Activated CD4-positive, alpha-beta memory T cell treated with anti-CD3 and anti-CD28 coated beads for 36 hours (primary cell): ENCODE results near the gene AZI2. TPM values are rescaled to one million over a fixed set of nuclear protein-coding genes. Genes with fewer than 3 reads are reported as not detected.

ENCODE experiments used
- CTCF ChIA-PET: fragments of 350-600 bp; sonication (Branson Sonifier 250); formaldehyde crosslinking; loops from one replicate; lab custom pipeline; 2021; ENCODE audit warnings: antibody characterized with exemption, inconsistent platforms; lab: Charles Lee
- POLR2A ChIA-PET: fragments of 350-600 bp; sonication (Branson Sonifier 250); formaldehyde crosslinking; loops from one replicate; lab custom pipeline; 2021; ENCODE audit warnings: antibody characterized with exemption; lab: Charles Lee
- DNase-seq: peaks from one replicate; pipeline ENCODE4 v3.0.0-alpha.2; 2020
- H3K27ac Mint-ChIP-seq: one replicate; pipeline ENCODE4 v1.8.0; 2021; ENCODE audit warnings: mixed read lengths
- H3K27me3 Mint-ChIP-seq: one replicate; pipeline ENCODE4 v1.8.0; 2021; ENCODE audit warnings: mixed read lengths
- H3K36me3 Mint-ChIP-seq: one replicate; pipeline ENCODE4 v1.8.0; 2021; ENCODE audit warnings: mixed read lengths
- H3K4me1 Mint-ChIP-seq: one replicate; pipeline ENCODE4 v1.8.0; 2021; ENCODE audit warnings: low read depth, mixed read lengths
- H3K4me3 Mint-ChIP-seq: one replicate; pipeline ENCODE4 v1.8.0; 2021; ENCODE audit warnings: mild to moderate bottlenecking, mixed read lengths
- H3K9me3 Mint-ChIP-seq: one replicate; pipeline ENCODE4 v1.8.0; 2021; ENCODE audit warnings: mixed read lengths
- intact Hi-C: fragments of 100-400 bp; cut with micrococcal nuclease; formaldehyde crosslinking; loops from one replicate; pipeline ENCODE4 v1.15.1; 2023
- total RNA-seq, 2 experiments: library from RNA; stranded (reverse); gene quantifications; one replicate each; pipeline ENCODE4 v1.2.3, GENCODE V29; 2021

Gene AZI2
- total RNA-seq, 2 experiments from 2014 or later, result 35.5 to 38.9 TPM

DNA sequence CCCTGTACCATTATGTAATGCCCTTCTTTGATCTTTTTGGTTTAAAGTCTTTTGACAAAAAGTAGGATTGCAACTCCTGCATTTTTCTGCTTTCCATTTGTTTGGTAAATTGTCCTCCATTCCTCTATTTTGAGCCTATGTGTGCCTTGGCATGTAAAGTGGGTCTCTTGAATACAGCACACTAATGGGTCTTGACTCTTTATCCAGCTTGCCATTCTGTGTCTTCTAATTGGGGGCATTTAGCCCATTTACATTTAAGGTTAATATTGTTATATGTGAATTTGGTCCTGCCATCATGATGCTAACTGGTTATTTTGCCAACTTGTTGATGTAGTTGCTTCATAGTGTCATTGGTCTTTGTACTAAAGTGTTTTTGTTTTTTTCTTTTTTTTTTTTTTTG lies 74.8 kb downstream of the AZI2 start:
- ChIA-PET CTCF (interaction anchor here (2.5 kb wide), 1 partner anchor 13 kb away, joined by 8 read pairs; no protein-coding TSS in a partner anchor), POLR2A (no interaction called here)
- peaks cover under 1% of the 10 kb centered on the region for H3K4me1 Mint-ChIP-seq
- H3K9me3 Mint-ChIP-seq, result peaks cover 33% of the 10 kb centered on the region
- H3K36me3 Mint-ChIP-seq, result peaks cover 61% of the 10 kb centered on the region
- intact Hi-C loops, result no loop called here
- DNase-seq, result no peak
- H3K27ac Mint-ChIP-seq, result no peak overlapping the region
- no peak overlapping the region for H3K4me3 Mint-ChIP-seq
- no peaks in the 10 kb centered on the region for H3K27me3 Mint-ChIP-seq

Other genes with a start within 250 kb of the AZI2 start
- gene CMC1, start 107.2 kb downstream of the AZI2 start, total RNA-seq, result 10 to 100 TPM; 27.5 to 28.6 TPM
- gene ZCWPW2, start 103 bp downstream of the AZI2 start, total RNA-seq, result under 1 TPM; 0.39 to 0.43 TPM